GM12878 (cell line): Measurements from ENCODE around the gene SUOX.
"Not testable (repeated sequence)": the region's sequence is repeated elsewhere in the genome, so short reads cannot be mapped to it uniquely, and the experiment has no call there.

Experiments used
- NR2C2 ChIP-seq: IDR thresholded peaks from 2 replicates; pipeline ENCODE4 v1.6.1; 2011; ENCODE audit warnings: borderline replicate concordance, low read depth; ENCODE audit not compliant: control insufficient read depth, insufficient read length
- POLR2A ChIP-seq: IDR thresholded peaks from 2 replicates; pipeline ENCODE4 v1.6.1; 2011; ENCODE audit warnings: low read depth, mild to moderate bottlenecking, low read length
- SMC3 ChIP-seq: IDR thresholded peaks from 2 replicates; pipeline ENCODE4 v1.6.1; 2011; ENCODE audit warnings: low read length, improper control_type of control experiment, borderline replicate concordance
- TARDBP ChIP-seq: IDR thresholded peaks from 2 replicates; pipeline ENCODE4 v1.6.1; 2016; ENCODE audit warnings: borderline replicate concordance
- TF ChIP-seq, protein P1 (sequence below): IDR thresholded peaks from 2 replicates; pipeline ENCODE4 v1.6.1; 2012; ENCODE audit warnings: low read depth, low read length, improper control_type of control experiment
- TF ChIP-seq, protein P2 (sequence below), 3 experiments: IDR thresholded peaks in 2 of 3; conservative IDR thresholded peaks in 1 of 3; 2 replicates each; pipeline ENCODE4 v1.5.1; 2011; ENCODE audit warnings: low read depth in 3 of 3, low read length in 3 of 3, mild to moderate bottlenecking in 3 of 3, control low read depth in 2 of 3, moderate library complexity in 2 of 3, inconsistent platforms in 1 of 3, mixed read lengths in 1 of 3; ENCODE audit not compliant: control insufficient read depth in 2 of 3, insufficient read depth in 1 of 3; ENCODE audit errors: extremely low read depth in 1 of 3
- TF ChIP-seq, protein P3 (sequence below): IDR thresholded peaks from 2 replicates; pipeline ENCODE4 v1.6.1; 2011; ENCODE audit warnings: borderline replicate concordance, low read depth, mild to moderate bottlenecking, moderate library complexity, mixed read lengths, low read length; ENCODE audit not compliant: insufficient read depth; ENCODE audit errors: extremely low read length
- TF ChIP-seq, protein P4 (sequence below): IDR thresholded peaks from 2 replicates; pipeline ENCODE4 v1.6.1; 2011; ENCODE audit warnings: low read depth, low read length, improper control_type of control experiment, borderline replicate concordance

DNA sequence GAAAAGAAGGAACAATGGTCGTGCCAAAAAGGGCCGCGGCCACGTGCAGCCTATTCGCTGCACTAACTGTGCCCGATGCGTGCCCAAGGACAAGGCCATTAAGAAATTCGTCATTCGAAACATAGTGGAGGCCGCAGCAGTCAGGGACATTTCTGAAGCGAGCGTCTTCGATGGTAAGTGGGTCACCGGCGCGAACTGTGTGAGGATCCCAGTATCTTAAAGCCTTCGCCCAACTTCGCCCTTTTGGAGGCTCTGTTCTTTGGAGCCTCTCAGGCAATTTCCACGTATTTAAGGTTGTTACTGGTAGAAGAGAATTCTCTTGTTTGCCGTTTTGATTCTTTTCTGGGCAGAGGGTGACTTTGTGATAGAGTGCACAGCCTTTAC, 45.3 kb downstream of the SUOX start:
- TF ChIP-seq TARDBP, NR2C2, POLR2A, SMC3: not testable (repeated sequence)
- TF ChIP-seq, protein P1, sequence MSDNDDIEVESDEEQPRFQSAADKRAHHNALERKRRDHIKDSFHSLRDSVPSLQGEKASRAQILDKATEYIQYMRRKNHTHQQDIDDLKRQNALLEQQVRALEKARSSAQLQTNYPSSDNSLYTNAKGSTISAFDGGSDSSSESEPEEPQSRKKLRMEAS: not testable (repeated sequence)
- TF ChIP-seq, protein P2, sequence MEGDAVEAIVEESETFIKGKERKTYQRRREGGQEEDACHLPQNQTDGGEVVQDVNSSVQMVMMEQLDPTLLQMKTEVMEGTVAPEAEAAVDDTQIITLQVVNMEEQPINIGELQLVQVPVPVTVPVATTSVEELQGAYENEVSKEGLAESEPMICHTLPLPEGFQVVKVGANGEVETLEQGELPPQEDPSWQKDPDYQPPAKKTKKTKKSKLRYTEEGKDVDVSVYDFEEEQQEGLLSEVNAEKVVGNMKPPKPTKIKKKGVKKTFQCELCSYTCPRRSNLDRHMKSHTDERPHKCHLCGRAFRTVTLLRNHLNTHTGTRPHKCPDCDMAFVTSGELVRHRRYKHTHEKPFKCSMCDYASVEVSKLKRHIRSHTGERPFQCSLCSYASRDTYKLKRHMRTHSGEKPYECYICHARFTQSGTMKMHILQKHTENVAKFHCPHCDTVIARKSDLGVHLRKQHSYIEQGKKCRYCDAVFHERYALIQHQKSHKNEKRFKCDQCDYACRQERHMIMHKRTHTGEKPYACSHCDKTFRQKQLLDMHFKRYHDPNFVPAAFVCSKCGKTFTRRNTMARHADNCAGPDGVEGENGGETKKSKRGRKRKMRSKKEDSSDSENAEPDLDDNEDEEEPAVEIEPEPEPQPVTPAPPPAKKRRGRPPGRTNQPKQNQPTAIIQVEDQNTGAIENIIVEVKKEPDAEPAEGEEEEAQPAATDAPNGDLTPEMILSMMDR (IDR thresholded peaks at IDR 0.05 in 2 of 3, conservative IDR thresholded peaks at IDR 0.05 in 1 of 3; ENCODE audit: control insufficient read depth in 2 of 3, extremely low read depth in 1 of 3, insufficient read depth in 1 of 3, low read depth in 3 of 3, low read length in 3 of 3): not testable (repeated sequence)
- TF ChIP-seq, protein P3, sequence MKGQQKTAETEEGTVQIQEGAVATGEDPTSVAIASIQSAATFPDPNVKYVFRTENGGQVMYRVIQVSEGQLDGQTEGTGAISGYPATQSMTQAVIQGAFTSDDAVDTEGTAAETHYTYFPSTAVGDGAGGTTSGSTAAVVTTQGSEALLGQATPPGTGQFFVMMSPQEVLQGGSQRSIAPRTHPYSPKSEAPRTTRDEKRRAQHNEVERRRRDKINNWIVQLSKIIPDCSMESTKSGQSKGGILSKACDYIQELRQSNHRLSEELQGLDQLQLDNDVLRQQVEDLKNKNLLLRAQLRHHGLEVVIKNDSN: not testable (repeated sequence)
- TF ChIP-seq, protein P4, sequence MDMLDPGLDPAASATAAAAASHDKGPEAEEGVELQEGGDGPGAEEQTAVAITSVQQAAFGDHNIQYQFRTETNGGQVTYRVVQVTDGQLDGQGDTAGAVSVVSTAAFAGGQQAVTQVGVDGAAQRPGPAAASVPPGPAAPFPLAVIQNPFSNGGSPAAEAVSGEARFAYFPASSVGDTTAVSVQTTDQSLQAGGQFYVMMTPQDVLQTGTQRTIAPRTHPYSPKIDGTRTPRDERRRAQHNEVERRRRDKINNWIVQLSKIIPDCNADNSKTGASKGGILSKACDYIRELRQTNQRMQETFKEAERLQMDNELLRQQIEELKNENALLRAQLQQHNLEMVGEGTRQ: not testable (repeated sequence)
